ENCODE results near the gene TDRD7. TPM values are rescaled to one million over a fixed set of nuclear protein-coding genes. Genes with fewer than 3 reads are reported as not detected.
A peak's percentile ranks its signal among the peaks of the same experiment; 100 is the strongest.

TDRD7 gene
- total RNA-seq, 4 donors from 2014 or later, result 9.6 to 18.4 (median 10.8) TPM

GRCh38 chr9:97526895-97527575 lies 115.1 kb downstream of the TDRD7 start:
- no peaks in the 10 kb centered on the region for H3K9me3 ChIP-seq
- no peaks in the 10 kb centered on the region for H3K27me3 ChIP-seq
- H3K27ac ChIP-seq, result peak overlapping the region in 1 of 4 donors; percentile 82
- 82 to 88% methylated on average over 7 of the region's 7 CpGs for WGBS, 2 donors
- peaks cover 0 to 45% (median 0%) of the 10 kb centered on the region in 4 donors for H3K4me1 ChIP-seq
- TF ChIP-seq CTCF (IDR thresholded peaks at IDR 0.05) (no peak), POLR2A (IDR thresholded peaks at IDR 0.05) (no peak), EP300 (IDR thresholded peaks at IDR 0.05) (no peak)
- peaks cover 0 to 4% (median 0%) of the 10 kb centered on the region in 3 donors for H3K36me3 ChIP-seq
- DNase-seq (ENCODE audit: low spot score in 2 of 2), result no peak
- H3K4me3 ChIP-seq, result no peak overlapping the region

GRCh38 chr9:97527626-97528528 lies 116.0 kb downstream of the TDRD7 start:
- no peaks in the 10 kb centered on the region for H3K9me3 ChIP-seq
- 78% methylated on average over 17 to 18 of the region's 18 CpGs for WGBS, 2 donors
- peaks cover 0 to 51% (median 0%) of the 10 kb centered on the region in 4 donors for H3K4me1 ChIP-seq
- no peaks in the 10 kb centered on the region for H3K27me3 ChIP-seq
- H3K36me3 ChIP-seq, result peaks cover 0 to 4% (median 0%) of the 10 kb centered on the region in 3 donors
- no peak for DNase-seq (ENCODE audit: low spot score in 2 of 2)
- no peak for TF ChIP-seq POLR2A (IDR thresholded peaks at IDR 0.05)
- TF ChIP-seq EP300 (IDR thresholded peaks at IDR 0.05), result no peak
- no peak for TF ChIP-seq CTCF (IDR thresholded peaks at IDR 0.05)
- peak overlapping the region in 2 of 4 donors; percentile 78 to 82 for H3K27ac ChIP-seq
- H3K4me3 ChIP-seq, result no peak overlapping the region

- 81 to 84% methylated on average over 8 of the region's 8 CpGs for WGBS, 2 donors
Measured at GRCh38 chr9:97528529-97529230, 116.8 kb downstream of the TDRD7 start.

GRCh38 chr9:97529363-97530076 lies 117.6 kb downstream of the TDRD7 start:
- DNase-seq (ENCODE audit: low spot score in 2 of 2), result no peak
- no peak for TF ChIP-seq POLR2A (IDR thresholded peaks at IDR 0.05)
- TF ChIP-seq CTCF (IDR thresholded peaks at IDR 0.05), result no peak
- TF ChIP-seq EP300 (IDR thresholded peaks at IDR 0.05), result peak; percentile 30 to 64
- Histone ChIP-seq H3K27ac (peak overlapping the region in 3 of 4 donors; percentile 21 to 82 (median 70)), H3K4me1 (peaks cover 0 to 51% (median 0%) of the 10 kb centered on the region in 4 donors), H3K9me3 (peaks cover 0 to 6% (median 0%) of the 10 kb centered on the region in 4 donors), H3K27me3 (no peaks in the 10 kb centered on the region), H3K36me3 (peaks cover 0 to 12% (median 0%) of the 10 kb centered on the region in 3 donors), H3K4me3 (no peak overlapping the region)
- 51 to 55% methylated on average over 11 of the region's 11 CpGs for WGBS, 2 donors

More at GRCh38 chr9:97528529-97529230, 116.8 kb downstream of the TDRD7 start:
- H3K36me3 ChIP-seq, result peaks cover 0 to 6% (median 0%) of the 10 kb centered on the region in 3 donors
- no peaks in the 10 kb centered on the region for H3K27me3 ChIP-seq
- H3K9me3 ChIP-seq, result no peaks in the 10 kb centered on the region
- DNase-seq (ENCODE audit: low spot score in 2 of 2), result no peak
- H3K4me1 ChIP-seq, result peaks cover 0 to 51% (median 0%) of the 10 kb centered on the region in 4 donors
- peak overlapping the region; percentile 21 to 82 (median 71) for H3K27ac ChIP-seq
- H3K4me3 ChIP-seq, result no peak overlapping the region
- TF ChIP-seq POLR2A (IDR thresholded peaks at IDR 0.05) (no peak), EP300 (IDR thresholded peaks at IDR 0.05) (no peak), CTCF (IDR thresholded peaks at IDR 0.05) (no peak)
